GOT3 (cell line): ENCODE results near the gene AREL1.
"Not testable (repeated sequence)": the region's sequence is repeated elsewhere in the genome, so short reads cannot be mapped to it uniquely, and the experiment has no call there.

Experiments
- DNase-seq: peaks from one replicate; lab custom pipeline; 2025; ENCODE audit warnings: mixed read lengths; lab: John Stamatoyannopoulos, UW

The AREL1 gene

GRCh38 chr14:74712499-74713394, at the start of gene AREL1, which contains the start of gene FCF1:
Gene AREL1 (minus strand): TSS chr14:74713080. CDS start chr14:74685615, 27,465 bp downstream.
Gene FCF1 (plus strand): TSS chr14:74713144. CDS start chr14:74713198, 54 bp downstream.
- no peak for DNase-seq

- not testable (repeated sequence) for DNase-seq
These were observed 45.6 kb upstream of the AREL1 start for GRCh38 chr14:74758505-74758904.

- DNase-seq: no peak
These were observed 43.4 kb upstream of the AREL1 start for GRCh38 chr14:74756326-74756725.

- DNase-seq: no peak
These were observed 42.0 kb upstream of the AREL1 start for GRCh38 chr14:74754899-74755298.

GRCh38 chr14:74754157-74754556, 41.3 kb upstream of the AREL1 start:
- no peak for DNase-seq

GRCh38 chr14:74747237-74747636, 34.4 kb upstream of the AREL1 start:
- no peak for DNase-seq

- DNase-seq: no peak
These were observed 26.6 kb upstream of the AREL1 start for GRCh38 chr14:74739293-74740030.

- no peak for DNase-seq
These were observed 25.0 kb upstream of the AREL1 start for GRCh38 chr14:74737753-74738325.

- DNase-seq: no peak
These were observed 22.2 kb upstream of the AREL1 start for GRCh38 chr14:74735125-74735524.

GRCh38 chr14:74733221-74733620, 20.3 kb upstream of the AREL1 start:
- DNase-seq: no peak

- DNase-seq: no peak
These were observed 19.5 kb upstream of the AREL1 start for GRCh38 chr14:74732387-74732786.

GRCh38 chr14:74723134-74723533, 10.3 kb upstream of the AREL1 start:
- no peak for DNase-seq

- DNase-seq: no peak
These were observed 7.6 kb upstream of the AREL1 start for GRCh38 chr14:74720526-74720925.

- no peak for DNase-seq
These were observed 485 bp upstream of the AREL1 start for GRCh38 chr14:74713395-74713735.

GRCh38 chr14:74711651-74712050, 1.2 kb downstream of the AREL1 start:
- DNase-seq: no peak

- no peak for DNase-seq
These were observed 2.4 kb downstream of the AREL1 start for GRCh38 chr14:74710480-74710879.

- DNase-seq: no peak
These were observed 7.0 kb downstream of the AREL1 start for GRCh38 chr14:74705613-74706500.

- no peak for DNase-seq
These were observed 8.2 kb downstream of the AREL1 start for GRCh38 chr14:74704656-74705055.

- DNase-seq: no peak
These were observed 9.8 kb downstream of the AREL1 start for GRCh38 chr14:74703043-74703442.

- no peak for DNase-seq
These were observed 10.6 kb downstream of the AREL1 start for GRCh38 chr14:74702293-74702692.

GRCh38 chr14:74698465-74698864, 14.4 kb downstream of the AREL1 start:
- DNase-seq: no peak

GRCh38 chr14:74697976-74698375, 14.9 kb downstream of the AREL1 start:
- DNase-seq: no peak
